GDM1 (cell line): ENCODE results near the gene SNCB.
"Not testable (repeated sequence)": the region's sequence is repeated elsewhere in the genome, so short reads cannot be mapped to it uniquely, and the experiment has no call there.

Source experiments
- DNase-seq: peaks from one replicate; lab custom pipeline; 2025; lab: John Stamatoyannopoulos, UW

Gene SNCB

GRCh38 chr5:176597417-176598389, 32.6 kb downstream of the SNCB start:
- DNase-seq, result no peak

- DNase-seq, result peak; percentile 37
Observed at GRCh38 chr5:176596689-176597416, 33.5 kb downstream of the SNCB start.

GRCh38 chr5:176596069-176596644, 34.2 kb downstream of the SNCB start:
- DNase-seq, result no peak

- DNase-seq, result no peak
Observed at GRCh38 chr5:176595386-176595943, 34.9 kb downstream of the SNCB start.

- DNase-seq, result no peak
Observed at GRCh38 chr5:176594554-176594953, 35.8 kb downstream of the SNCB start.

GRCh38 chr5:176593273-176593869, 37.0 kb downstream of the SNCB start:
- DNase-seq, result no peak

- DNase-seq, result no peak
Observed at GRCh38 chr5:176592573-176592972, 37.8 kb downstream of the SNCB start.

GRCh38 chr5:176591667-176592066, 38.7 kb downstream of the SNCB start:
- DNase-seq, result not testable (repeated sequence)

- DNase-seq, result no peak
Observed at GRCh38 chr5:176590035-176590717, 40.2 kb downstream of the SNCB start.

GRCh38 chr5:176589039-176589769, 41.1 kb downstream of the SNCB start:
- no peak for DNase-seq

- no peak for DNase-seq
Observed at GRCh38 chr5:176588297-176588696, 42.0 kb downstream of the SNCB start.

- DNase-seq, result no peak
Observed at GRCh38 chr5:176587398-176587797, 42.9 kb downstream of the SNCB start.

GRCh38 chr5:176583076-176583475, 47.3 kb downstream of the SNCB start:
- DNase-seq, result no peak

- no peak for DNase-seq
Observed at GRCh38 chr5:176581361-176581760, 49.0 kb downstream of the SNCB start.

- DNase-seq, result no peak
Observed at GRCh38 chr5:176579323-176579722, 51.0 kb downstream of the SNCB start.

GRCh38 chr5:176578391-176578808, 51.9 kb downstream of the SNCB start:
- no peak for DNase-seq

- no peak for DNase-seq
Observed at GRCh38 chr5:176577312-176578176, 52.8 kb downstream of the SNCB start.

- no peak for DNase-seq
Observed at GRCh38 chr5:176575488-176576422, 54.6 kb downstream of the SNCB start.
